NOMO-1 (cell line): ENCODE data around the gene OR10P1.
"Not testable (repeated sequence)": the region's sequence is repeated elsewhere in the genome, so short reads cannot be mapped to it uniquely, and the experiment has no call there.

Source experiments
- DNase-seq, 2 experiments: peaks; one replicate each; lab custom pipeline; 2025; ENCODE audit not compliant: unreplicated experiment in 2 of 2; lab: John Stamatoyannopoulos, UW

The OR10P1 gene

GRCh38 chr12:55636853-55637252 lies at the start of gene OR10P1:
Gene OR10P1 (plus strand): TSS chr12:55636892. CDS start chr12:55636892, 0 bp downstream.
- no peak for DNase-seq

GRCh38 chr12:55590152-55590551 lies 46.5 kb upstream of the OR10P1 start:
- not testable (repeated sequence) for DNase-seq

- DNase-seq, result no peak
Observed at GRCh38 chr12:55607821-55608594, 28.7 kb upstream of the OR10P1 start.

GRCh38 chr12:55610598-55610997 lies 26.1 kb upstream of the OR10P1 start:
- DNase-seq, result no peak

- no peak for DNase-seq
Observed at GRCh38 chr12:55612646-55613045, 24.0 kb upstream of the OR10P1 start.

GRCh38 chr12:55614764-55615163 lies 21.9 kb upstream of the OR10P1 start:
- DNase-seq, result no peak

GRCh38 chr12:55619354-55620138 lies 17.1 kb upstream of the OR10P1 start:
- peak; percentile 55 to 95 for DNase-seq

- DNase-seq, result no peak
Observed at GRCh38 chr12:55624056-55624455, 12.6 kb upstream of the OR10P1 start.

GRCh38 chr12:55626154-55626553 lies 10.5 kb upstream of the OR10P1 start:
- DNase-seq, result no peak

- DNase-seq, result peak; percentile 23 to 56
Observed at GRCh38 chr12:55629058-55629841, 7.4 kb upstream of the OR10P1 start.

GRCh38 chr12:55631056-55631455 lies 5.6 kb upstream of the OR10P1 start:
- DNase-seq, result no peak

- no peak for DNase-seq
Observed at GRCh38 chr12:55631733-55632132, 5.0 kb upstream of the OR10P1 start.

GRCh38 chr12:55633151-55633550 lies 3.5 kb upstream of the OR10P1 start:
- DNase-seq, result no peak

- no peak for DNase-seq
Observed at GRCh38 chr12:55636116-55636655, 506 bp upstream of the OR10P1 start.

GRCh38 chr12:55637467-55637866 lies 775 bp downstream of the OR10P1 start:
- DNase-seq, result no peak

- no peak for DNase-seq
Observed at GRCh38 chr12:55641595-55641994, 4.9 kb downstream of the OR10P1 start.

GRCh38 chr12:55642267-55642666 lies 5.6 kb downstream of the OR10P1 start:
- DNase-seq, result peak; percentile 91 to 99

- peak; percentile 38 to 48 for DNase-seq
Observed at GRCh38 chr12:55642669-55643068, 6.0 kb downstream of the OR10P1 start.

- no peak for DNase-seq
Observed at GRCh38 chr12:55644591-55644990, 7.9 kb downstream of the OR10P1 start.

- no peak for DNase-seq
Observed at GRCh38 chr12:55647027-55647426, 10.3 kb downstream of the OR10P1 start.
